ENCODE results near the gene MSL3B.

Gene MSL3B

GRCh38 chr2:233828546-233829192 lies 39.5 kb downstream of the MSL3B start (continued):
- TF ChIP-seq MXI1 (conservative IDR thresholded peaks at IDR 0.05; ENCODE audit: poor library complexity, severe bottlenecking) (no peak), EP300 (conservative IDR thresholded peaks at IDR 0.05; ENCODE audit: poor library complexity, severe bottlenecking) (no peak)

- no peaks in the 10 kb centered on the region for H3K9me2 ChIP-seq (ENCODE audit: insufficient read depth, low read length)
- no peaks in the 10 kb centered on the region for H3K9me3 ChIP-seq (ENCODE audit: low read length)
- no peaks in the 10 kb centered on the region for H3K36me3 ChIP-seq (ENCODE audit: insufficient read depth, low read length)
- no peaks in the 10 kb centered on the region for H3K27me3 ChIP-seq (ENCODE audit: insufficient read depth, low read depth, low read length)
- no peak overlapping the region for H3K9ac ChIP-seq (ENCODE audit: low read length)
- no peaks in the 10 kb centered on the region for H4K20me1 ChIP-seq (ENCODE audit: insufficient read depth)
- H2AFZ ChIP-seq (ENCODE audit: low read depth, low read length) = no peak overlapping the region
- no peak overlapping the region for H3K4me3 ChIP-seq (ENCODE audit: low read length)
- no peaks in the 10 kb centered on the region for H3K79me2 ChIP-seq (replicated peaks; ENCODE audit: insufficient read depth, low read length)
- no peaks in the 10 kb centered on the region for H3F3A ChIP-seq (ENCODE audit: insufficient read depth, low read length, poor library complexity, severe bottlenecking)
- no peak overlapping the region for H3K4me2 ChIP-seq (ENCODE audit: low read length)
- no peak overlapping the region for H3K27ac ChIP-seq (ENCODE audit: low read length)
- TF ChIP-seq SMC3 (conservative IDR thresholded peaks at IDR 0.05; ENCODE audit: poor library complexity) = no peak
- TF ChIP-seq REST (IDR thresholded peaks at IDR 0.05; ENCODE audit: borderline replicate concordance) = no peak
- TF ChIP-seq TAF1 (IDR thresholded peaks at IDR 0.05; ENCODE audit: low read depth) = no peak
These were observed 43.8 kb downstream of the MSL3B start for GRCh38 chr2:233824373-233824772.

GRCh38 chr2:233823731-233824121 lies 44.5 kb downstream of the MSL3B start:
- Histone ChIP-seq H3K9ac (ENCODE audit: low read length) (no peak overlapping the region), H3K36me3 (ENCODE audit: insufficient read depth, low read length) (no peaks in the 10 kb centered on the region), H3K4me2 (ENCODE audit: low read length) (no peak overlapping the region), H2AFZ (ENCODE audit: low read depth, low read length) (no peak overlapping the region), H4K20me1 (ENCODE audit: insufficient read depth) (no peaks in the 10 kb centered on the region), H3F3A (ENCODE audit: insufficient read depth, low read length, poor library complexity, severe bottlenecking) (no peaks in the 10 kb centered on the region), H3K27ac (ENCODE audit: low read length) (no peak overlapping the region), H3K4me3 (ENCODE audit: low read length) (no peak overlapping the region), H3K27me3 (ENCODE audit: insufficient read depth, low read depth, low read length) (no peaks in the 10 kb centered on the region), H3K9me3 (ENCODE audit: low read length) (no peaks in the 10 kb centered on the region), H3K9me2 (ENCODE audit: insufficient read depth, low read length) (no peaks in the 10 kb centered on the region), H3K79me2 (replicated peaks; ENCODE audit: insufficient read depth, low read length) (no peaks in the 10 kb centered on the region)
- TF ChIP-seq EP300 (conservative IDR thresholded peaks at IDR 0.05; ENCODE audit: poor library complexity, severe bottlenecking) = no peak
- TF ChIP-seq TAF1 (IDR thresholded peaks at IDR 0.05; ENCODE audit: low read depth) = no peak
- TF ChIP-seq EZH2 (IDR thresholded peaks at IDR 0.05; ENCODE audit: borderline replicate concordance, insufficient read depth, low read length, poor library complexity, severe bottlenecking) = no peak
- no peak for TF ChIP-seq CTCF (IDR thresholded peaks at IDR 0.05; ENCODE audit: poor library complexity, severe bottlenecking)
- no peak for TF ChIP-seq POLR2AphosphoS5 (IDR thresholded peaks at IDR 0.05)
- no peak for TF ChIP-seq RAD21 (conservative IDR thresholded peaks at IDR 0.05)
- TF ChIP-seq MXI1 (conservative IDR thresholded peaks at IDR 0.05; ENCODE audit: poor library complexity, severe bottlenecking) = no peak
- no peak for TF ChIP-seq REST (IDR thresholded peaks at IDR 0.05; ENCODE audit: borderline replicate concordance)
- no peak for TF ChIP-seq SMC3 (conservative IDR thresholded peaks at IDR 0.05; ENCODE audit: poor library complexity)
